GM18507 (cell line): ENCODE results near the gene TTC3.
"Not testable (repeated sequence)": the region's sequence is repeated elsewhere in the genome, so short reads cannot be mapped to it uniquely, and the experiment has no call there.

Source experiments
- DNase-seq: peaks from one replicate; pipeline ENCODE4 v3.0.0; 2011; ENCODE audit warnings: low read depth; ENCODE audit not compliant: insufficient read length; ENCODE audit errors: extremely low spot score
- FAIRE-seq: peaks from 2 replicates; lab custom pipeline; 2011; peaks lifted over from hg19 to GRCh38; lab: Jason Lieb, UNC

TTC3 gene, protein sequence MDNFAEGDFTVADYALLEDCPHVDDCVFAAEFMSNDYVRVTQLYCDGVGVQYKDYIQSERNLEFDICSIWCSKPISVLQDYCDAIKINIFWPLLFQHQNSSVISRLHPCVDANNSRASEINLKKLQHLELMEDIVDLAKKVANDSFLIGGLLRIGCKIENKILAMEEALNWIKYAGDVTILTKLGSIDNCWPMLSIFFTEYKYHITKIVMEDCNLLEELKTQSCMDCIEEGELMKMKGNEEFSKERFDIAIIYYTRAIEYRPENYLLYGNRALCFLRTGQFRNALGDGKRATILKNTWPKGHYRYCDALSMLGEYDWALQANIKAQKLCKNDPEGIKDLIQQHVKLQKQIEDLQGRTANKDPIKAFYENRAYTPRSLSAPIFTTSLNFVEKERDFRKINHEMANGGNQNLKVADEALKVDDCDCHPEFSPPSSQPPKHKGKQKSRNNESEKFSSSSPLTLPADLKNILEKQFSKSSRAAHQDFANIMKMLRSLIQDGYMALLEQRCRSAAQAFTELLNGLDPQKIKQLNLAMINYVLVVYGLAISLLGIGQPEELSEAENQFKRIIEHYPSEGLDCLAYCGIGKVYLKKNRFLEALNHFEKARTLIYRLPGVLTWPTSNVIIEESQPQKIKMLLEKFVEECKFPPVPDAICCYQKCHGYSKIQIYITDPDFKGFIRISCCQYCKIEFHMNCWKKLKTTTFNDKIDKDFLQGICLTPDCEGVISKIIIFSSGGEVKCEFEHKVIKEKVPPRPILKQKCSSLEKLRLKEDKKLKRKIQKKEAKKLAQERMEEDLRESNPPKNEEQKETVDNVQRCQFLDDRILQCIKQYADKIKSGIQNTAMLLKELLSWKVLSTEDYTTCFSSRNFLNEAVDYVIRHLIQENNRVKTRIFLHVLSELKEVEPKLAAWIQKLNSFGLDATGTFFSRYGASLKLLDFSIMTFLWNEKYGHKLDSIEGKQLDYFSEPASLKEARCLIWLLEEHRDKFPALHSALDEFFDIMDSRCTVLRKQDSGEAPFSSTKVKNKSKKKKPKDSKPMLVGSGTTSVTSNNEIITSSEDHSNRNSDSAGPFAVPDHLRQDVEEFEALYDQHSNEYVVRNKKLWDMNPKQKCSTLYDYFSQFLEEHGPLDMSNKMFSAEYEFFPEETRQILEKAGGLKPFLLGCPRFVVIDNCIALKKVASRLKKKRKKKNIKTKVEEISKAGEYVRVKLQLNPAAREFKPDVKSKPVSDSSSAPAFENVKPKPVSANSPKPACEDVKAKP (N-terminal part only)

DNA sequence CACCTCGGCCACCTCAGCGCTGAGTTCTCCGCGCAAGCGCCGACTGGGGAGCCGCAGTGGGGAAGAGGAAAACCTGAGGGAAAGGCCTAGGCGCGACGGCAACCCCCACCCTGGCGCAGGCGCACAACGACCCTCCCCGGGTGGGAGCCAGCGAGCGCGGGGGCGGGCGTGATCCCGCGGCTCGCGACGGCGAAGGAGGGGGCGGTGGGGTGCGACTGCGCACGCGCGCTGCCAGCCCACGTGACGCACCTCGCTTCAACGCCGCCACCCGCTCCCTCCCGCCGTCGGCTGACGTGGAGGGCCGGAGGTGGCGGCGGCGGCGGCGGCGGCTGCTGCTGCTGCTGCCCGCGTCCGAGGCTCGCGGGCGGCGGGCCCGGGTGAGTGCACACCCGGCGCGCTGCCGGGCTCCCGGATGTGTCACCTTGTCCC is at the start of gene TTC3, which contains the start of gene PIGP:
Gene TTC3, plus strand, starts transcription at position 267 of the 429 bp plus-strand sequence. CDS start 14,004 bp downstream, outside the sequence.
Gene PIGP, minus strand, starts transcription at position 84 of the 429 bp plus-strand sequence. CDS start 556 bp downstream, outside the sequence.
- DNase-seq = peak; percentile 95
- peak; percentile 87 for FAIRE-seq

DNA sequence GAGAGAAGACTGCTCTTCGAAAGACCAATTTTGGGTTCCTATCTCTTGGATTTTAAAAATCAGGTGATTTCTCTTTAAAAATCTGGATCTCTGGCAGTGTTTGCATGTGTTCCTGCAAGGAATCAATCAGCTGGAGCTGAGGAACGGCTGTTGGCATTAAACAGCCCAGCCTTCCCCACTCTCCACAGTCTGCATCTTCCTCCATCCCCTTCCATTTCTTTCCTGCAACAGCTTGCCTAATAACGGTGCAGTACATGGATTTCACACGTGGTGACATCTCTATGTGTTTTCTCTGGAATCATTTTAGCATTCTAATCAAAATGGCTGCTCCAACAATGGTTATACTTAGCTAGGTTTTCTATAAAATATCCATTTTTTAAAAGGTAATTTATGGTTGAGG is 46.6 kb upstream of the TTC3 start:
- no peak for DNase-seq

DNA sequence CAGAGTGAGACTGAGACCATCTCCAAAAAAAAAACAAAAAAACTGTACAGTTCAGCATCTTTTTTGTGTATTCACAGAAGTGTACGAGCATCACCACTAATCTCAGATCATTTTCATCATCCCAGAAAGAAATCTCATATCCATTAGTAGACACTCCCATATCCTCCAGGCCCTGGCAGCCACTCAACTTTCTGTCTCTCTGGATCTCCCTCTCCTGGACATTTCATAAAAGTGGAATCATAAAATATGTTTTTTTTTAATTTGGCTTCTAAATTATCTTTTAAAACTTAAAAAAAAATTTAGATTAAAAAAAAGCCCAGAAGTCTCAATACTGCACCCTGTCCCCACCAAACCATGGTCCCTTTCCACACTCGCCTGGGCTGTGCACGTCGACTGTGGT is 44.5 kb upstream of the TTC3 start:
- FAIRE-seq (no peak), DNase-seq (no peak)

More for the DNA sequence above, 46.6 kb upstream of the TTC3 start:
- no peak for FAIRE-seq

DNA sequence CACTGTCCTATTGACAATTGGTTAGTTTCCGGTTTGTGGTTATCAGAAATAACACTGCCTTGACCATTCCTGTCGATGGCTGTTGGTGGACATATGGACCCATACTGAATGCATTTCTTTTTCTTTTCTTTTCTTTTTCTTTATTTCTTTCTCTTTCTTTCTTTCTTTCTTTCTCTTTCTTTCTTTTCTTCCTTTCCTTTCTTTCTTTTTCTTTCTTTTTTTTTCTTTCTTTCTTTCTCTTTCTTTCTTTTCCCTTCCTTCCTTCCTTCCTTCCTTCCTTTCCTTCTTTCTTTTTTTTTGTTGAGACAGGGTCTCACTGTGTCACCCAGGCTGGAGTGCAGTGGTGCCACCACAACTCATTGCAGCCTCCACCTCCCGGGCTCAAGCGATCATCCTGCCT is 42.2 kb upstream of the TTC3 start:
- FAIRE-seq (no peak), DNase-seq (no peak)

DNA sequence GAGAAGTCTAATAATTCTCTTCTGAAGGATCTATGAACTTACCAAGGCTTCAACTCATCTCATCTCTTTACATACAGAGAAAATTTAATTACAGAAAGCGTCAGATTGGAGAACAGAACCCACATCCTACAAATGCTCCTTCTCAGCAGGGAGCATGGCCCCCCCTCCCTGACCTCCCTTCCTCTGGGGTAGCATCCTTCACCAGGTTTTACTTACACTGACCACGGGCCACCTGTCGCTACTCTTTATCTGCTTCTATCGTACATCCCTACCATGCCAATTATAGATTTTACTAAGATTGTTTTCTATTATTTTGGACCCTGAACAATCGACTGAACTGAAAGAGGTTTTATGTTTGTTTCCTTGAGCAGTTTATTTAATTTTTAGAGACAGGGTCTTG is 40.8 kb upstream of the TTC3 start:
- no peak for FAIRE-seq

DNA sequence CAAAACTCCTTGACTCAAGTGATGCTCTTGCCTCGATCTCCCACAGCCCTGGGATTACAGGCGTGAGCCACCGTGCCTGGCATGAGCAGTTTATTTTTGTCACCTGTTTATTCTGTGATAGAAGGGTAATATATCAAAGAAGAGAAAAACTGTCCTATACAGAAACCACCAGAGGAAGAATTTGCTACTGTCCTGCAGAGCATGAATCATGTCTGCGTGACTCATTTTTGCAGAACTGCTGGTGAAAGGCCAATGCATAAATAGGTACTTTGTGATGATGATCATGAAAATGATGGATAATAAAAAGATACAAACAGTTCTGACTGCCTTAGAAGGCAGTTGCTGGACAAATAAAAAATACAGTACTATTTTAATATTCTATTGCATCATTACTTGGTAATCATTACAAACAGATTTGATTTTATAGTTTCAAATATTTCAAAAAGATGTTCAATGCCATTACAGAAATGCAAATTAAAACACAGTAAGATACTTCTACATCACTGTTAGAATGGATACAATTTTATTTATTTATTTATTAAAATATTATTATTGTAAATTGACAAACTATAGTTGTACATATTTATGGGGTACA is 40.1 kb upstream of the TTC3 start:
- no peak for DNase-seq
- no peak for FAIRE-seq

More for the DNA sequence above, 40.8 kb upstream of the TTC3 start:
- DNase-seq = no peak

DNA sequence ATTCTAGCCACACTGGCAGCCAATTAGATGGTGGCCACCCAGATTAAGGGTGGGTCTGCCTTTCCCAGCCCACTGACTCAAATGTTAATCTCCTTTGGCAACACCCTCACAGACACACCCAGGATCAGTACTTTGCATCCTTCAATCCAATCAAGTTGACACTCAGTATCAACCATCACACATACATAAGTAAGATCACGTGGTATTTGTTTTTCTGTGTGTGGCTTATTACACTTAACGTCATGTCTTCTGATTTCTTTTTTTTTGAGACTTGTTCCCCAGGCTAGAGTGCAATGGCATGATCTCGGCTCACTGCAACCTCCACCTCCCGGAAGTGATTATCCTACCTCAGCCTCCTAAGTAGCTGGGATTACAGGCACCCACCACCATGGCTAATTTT is 38.7 kb upstream of the TTC3 start:
- not testable (repeated sequence) for FAIRE-seq

DNA sequence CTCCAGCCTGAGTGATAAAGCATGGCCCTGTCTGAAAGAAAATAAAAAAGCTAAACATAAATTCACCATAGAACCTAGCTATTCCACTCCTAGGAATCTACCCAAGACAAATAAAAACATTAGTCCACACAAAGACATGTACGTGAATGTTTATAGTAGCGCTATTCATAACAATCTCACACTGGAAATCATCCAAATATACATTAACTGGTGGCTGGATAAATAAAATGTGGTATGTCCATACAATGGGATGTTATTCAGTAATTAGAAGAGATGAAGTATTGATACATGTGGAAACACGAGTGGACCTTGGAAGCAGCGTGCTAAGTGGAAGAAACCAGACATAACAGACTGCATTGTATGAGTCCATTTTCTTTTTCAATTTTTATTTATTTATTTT is 36.9 kb upstream of the TTC3 start:
- FAIRE-seq = no peak

More for the DNA sequence above, 38.7 kb upstream of the TTC3 start:
- DNase-seq = not testable (repeated sequence)

DNA sequence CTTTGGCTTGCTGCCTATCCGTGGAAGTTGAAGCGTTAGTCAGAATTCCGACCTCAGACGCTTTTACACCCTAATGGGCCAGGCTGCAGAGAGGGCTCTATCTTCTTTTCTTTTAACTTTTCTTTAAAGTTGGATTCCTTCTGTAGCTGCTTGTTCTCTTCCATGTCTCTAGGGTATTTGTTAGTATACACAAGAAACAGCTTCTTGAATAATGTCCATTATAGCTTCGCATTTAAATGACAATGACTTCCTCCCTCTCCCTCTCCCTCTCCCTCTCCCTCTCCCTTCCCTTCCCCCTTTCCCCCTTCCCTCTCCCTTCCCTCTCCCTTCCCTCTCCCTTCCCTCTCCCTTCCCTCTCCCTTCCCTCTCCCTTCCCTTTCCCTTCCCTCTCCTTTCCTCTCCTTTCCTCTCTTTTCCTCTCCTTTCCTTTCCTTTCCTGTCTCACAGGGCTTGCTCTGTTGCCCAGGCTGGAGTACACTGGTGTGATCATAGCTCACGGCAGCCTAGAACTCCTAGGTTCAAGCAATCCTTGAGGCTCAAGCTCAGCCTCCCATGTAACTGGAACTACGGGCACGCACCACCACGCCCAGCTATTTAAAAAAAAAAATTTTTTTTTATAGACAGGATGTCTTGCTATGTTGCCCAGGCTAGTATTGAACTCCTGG is 33.5 kb upstream of the TTC3 start:
- no peak for FAIRE-seq
- DNase-seq = no peak

More for the DNA sequence above, 36.9 kb upstream of the TTC3 start:
- no peak for DNase-seq

DNA sequence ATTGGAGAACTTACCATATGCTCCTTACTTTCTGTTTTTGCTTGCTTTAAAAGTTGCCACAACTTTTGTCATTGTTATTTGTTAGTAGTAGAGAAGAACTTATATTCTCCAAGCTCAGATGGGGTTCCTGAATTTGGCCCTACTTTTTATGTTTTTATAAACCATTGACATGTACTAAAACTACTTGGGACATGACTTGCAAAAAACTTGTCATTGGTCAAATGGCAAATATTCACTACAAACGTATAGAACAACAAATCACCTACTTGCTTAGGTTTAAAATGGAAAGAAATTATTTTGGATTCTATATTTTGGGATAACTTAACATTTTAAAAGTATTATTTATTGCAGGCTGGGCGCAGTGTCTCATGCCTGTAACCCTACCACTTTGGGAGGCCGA is 32.8 kb upstream of the TTC3 start:
- FAIRE-seq (no peak), DNase-seq (no peak)

DNA sequence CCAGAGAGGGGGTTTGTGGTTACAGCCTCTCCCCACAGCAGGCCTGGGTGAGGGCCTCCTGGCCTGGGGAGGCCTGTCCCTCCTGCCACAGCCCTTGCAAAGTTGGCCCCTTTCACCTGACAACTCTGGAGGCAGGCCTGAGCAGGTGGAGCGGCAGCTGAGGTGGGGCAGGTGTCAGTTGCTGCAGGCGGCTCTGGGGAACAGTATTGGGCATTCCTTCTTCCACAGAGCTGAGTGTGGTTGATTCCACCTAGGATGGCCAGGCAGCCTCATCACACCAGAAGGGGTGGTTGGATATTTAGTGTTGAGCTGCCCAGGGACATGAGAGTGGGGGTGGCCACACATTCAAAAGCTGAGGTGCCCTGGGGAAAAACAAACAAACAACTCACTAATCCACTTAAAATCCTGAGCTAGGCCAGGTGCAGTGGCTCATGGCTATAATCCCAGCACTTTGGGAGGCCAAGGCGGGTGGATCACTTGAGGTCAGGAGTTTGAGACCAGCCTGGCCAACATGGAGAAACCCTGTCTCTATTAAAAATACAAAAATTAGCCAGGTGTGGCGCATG is 31.3 kb upstream of the TTC3 start:
- DNase-seq (no peak), FAIRE-seq (no peak)

DNA sequence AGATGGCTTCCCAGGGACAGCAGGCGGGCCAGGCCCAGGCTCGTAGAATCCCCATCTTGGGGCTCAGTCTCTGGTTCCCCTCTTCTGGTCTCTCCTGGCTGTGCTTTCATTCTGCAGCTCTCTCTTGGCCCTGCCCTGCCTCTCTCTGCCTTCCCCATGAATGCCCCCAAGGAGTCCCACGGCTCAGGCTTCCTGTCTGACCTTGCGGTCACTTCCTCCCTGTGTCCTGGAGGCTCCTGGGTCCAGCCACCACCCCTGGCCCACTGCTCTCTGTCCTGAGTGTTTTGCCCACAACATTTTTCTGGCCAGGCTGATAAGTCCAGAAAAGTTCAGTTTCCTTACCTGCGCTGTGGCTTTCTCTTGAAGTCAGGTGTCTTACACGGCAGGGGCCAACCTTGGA is 29.2 kb upstream of the TTC3 start:
- FAIRE-seq = no peak
- DNase-seq = no peak

DNA sequence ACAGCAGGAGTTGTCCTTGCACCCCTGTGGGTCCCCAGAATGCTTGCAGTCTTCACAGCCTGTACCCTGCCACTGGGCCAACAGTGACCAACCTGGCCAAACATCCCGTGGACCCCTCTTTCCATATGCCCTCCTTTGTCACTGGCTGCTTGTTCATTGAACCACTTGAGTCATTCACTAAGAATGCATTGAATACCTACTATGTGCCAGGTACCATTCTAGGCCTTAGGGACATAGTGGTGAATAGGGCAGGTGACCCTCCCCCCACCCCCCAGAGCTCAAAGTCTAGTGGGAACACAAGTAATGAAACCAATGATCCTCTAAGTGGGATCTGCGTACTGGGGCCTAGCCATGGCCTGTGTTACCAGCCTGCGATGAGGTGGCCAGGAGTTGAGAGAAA is 28.4 kb upstream of the TTC3 start:
- DNase-seq (no peak), FAIRE-seq (no peak)

DNA sequence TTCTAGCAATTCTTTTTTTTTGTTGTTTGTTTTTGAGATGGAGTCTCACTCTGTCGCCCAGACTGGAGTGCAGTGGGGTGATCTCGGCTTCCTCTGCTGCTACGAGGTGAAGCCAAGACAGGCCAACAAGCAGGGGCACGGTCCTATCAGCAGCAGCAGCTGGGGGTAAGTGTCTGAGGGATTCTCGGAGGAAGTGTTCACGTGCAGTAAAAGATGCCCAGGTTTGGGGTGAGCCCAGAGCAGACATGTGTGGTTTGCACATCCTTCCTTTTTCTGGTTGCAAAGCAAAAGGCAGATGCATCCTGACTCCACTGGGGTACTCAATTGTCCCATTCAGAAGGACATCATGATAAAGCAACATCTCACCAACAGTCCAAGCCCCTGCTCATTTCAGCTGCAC is 27.9 kb upstream of the TTC3 start:
- peak; percentile 52 for FAIRE-seq
- no peak for DNase-seq

DNA sequence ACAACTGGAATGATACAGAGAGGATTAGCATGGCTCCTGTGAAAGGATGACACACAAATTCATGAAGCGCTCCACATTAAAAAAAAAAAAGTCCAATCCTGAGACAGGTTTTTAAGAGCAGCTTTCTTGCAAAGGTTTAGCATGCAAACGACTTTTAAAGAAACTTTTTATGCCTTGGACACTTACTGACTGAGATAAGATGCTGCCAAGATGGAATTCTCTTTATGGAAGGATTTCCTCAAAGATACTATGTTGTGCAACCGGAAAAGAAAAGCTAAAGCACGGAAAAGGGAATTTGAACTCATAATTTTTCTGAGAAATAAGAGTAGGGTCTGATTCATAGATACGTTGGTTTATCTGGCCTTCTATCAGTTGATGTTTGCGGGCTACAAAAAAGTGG is 27.5 kb upstream of the TTC3 start:
- no peak for FAIRE-seq

DNA sequence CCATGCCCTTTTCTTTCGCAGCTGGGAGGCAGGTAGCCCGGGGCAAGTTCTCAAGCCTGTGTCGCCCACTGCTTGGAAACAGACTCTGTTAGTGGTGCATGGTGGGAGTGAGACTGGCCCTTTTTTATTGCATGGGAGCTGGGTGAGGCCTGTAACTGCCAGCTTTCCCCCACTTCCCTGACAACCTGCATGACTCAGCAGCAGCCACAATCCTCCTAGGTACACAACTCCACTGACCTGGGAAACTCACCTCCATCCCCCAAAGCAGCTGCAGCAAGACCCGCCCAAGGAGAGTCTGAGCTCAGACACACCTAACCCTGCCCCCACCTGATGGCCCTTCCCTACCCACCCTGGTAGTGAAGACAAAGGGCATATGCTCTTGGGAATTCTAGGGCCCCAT is 26.0 kb upstream of the TTC3 start:
- DNase-seq (no peak), FAIRE-seq (no peak)

More for the DNA sequence above, 27.5 kb upstream of the TTC3 start:
- DNase-seq = no peak

DNA sequence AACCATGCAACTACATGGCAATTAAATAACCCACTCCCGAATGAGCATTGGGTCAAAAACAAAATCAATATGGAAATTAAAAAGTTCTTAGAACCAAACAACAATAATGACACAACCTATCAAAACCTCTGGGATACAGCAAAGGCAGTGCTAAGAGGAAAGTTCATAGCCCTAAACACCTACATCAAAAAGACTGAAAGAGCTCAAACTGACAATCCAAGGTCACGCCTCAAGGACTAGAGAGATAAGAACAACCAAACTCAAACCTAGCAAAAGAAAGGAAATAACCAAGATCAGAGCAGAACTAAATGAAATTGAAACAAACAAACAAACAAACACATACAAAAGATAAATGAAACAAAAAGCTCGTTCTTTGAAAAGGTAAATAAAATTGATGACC is 23.3 kb upstream of the TTC3 start:
- not testable (repeated sequence) for DNase-seq, FAIRE-seq

DNA sequence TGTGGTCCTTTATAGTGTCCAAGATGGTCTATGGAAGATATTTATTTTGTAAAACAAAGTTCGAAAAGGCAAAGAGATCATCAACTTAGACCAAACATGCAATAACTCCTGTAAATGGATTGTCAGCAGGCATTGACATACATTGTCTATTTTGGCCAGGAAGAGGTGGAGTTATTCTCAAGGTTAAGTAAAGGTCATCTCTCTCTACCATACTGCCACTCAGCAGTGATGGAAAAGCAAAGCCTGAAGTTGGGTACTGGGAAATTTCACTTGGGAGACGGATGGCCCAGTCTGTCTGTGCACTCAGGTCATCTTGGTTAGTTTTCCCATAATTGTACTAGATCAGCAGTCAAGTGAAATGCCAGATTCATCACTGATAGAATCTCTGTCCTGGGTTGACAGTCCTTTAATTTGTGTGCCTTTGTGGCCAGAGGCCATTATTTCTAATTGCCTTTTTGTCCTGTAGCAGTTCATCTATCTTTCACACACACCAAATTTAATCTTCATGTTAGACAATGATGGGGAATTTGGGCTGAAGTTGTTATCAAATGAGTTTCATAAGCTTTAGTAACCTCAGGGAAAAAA is 17.7 kb upstream of the TTC3 start:
- FAIRE-seq = no peak
- no peak for DNase-seq
